GM19463 (cell line): ENCODE results near the gene C1orf159.

ENCODE experiments used
- ATAC-seq: cut with Tn5 transposase; IDR thresholded peaks from one replicate; pipeline ENCODE4 v1.9.1; 2021; ENCODE audit warnings: mild to moderate bottlenecking, moderate library complexity; ENCODE audit not compliant: unreplicated experiment

The C1orf159 gene

DNA sequence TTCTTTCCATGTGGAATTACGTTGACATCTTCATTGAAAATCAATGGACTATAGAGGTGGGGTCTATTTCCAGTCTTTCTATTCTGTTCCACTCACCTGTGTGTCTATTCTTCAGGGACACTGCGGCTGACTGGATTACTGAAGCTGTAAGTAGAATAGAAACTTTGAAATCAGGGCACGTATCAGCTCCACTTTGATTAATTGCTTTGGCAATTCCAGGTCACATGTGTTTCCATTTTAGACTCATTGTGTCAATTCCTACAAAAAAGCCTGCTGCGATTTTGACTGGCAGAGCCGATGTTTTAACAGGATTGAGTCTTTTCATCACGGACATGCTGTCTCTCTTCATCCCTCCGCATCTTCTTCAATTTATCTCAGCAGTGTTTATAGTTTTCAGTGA, 20.9 kb downstream of the C1orf159 start:
- no peak for ATAC-seq

DNA sequence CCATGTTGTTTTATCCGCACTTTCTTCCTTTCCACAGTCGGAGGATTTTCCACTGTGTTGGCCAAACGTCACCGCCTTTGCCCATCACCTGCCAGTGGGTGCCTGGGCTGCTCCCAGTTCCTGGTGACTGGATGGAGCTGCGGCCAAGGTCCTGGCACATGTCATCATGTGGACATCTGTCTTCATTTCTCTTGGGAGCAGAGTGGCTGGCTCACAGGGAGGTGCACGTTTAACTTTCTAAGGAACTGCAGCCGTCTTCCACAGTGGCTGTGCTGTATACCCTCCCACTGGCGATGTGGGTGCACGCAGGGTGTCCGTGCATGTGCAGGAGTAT, 22.3 kb downstream of the C1orf159 start:
- no peak for ATAC-seq

DNA sequence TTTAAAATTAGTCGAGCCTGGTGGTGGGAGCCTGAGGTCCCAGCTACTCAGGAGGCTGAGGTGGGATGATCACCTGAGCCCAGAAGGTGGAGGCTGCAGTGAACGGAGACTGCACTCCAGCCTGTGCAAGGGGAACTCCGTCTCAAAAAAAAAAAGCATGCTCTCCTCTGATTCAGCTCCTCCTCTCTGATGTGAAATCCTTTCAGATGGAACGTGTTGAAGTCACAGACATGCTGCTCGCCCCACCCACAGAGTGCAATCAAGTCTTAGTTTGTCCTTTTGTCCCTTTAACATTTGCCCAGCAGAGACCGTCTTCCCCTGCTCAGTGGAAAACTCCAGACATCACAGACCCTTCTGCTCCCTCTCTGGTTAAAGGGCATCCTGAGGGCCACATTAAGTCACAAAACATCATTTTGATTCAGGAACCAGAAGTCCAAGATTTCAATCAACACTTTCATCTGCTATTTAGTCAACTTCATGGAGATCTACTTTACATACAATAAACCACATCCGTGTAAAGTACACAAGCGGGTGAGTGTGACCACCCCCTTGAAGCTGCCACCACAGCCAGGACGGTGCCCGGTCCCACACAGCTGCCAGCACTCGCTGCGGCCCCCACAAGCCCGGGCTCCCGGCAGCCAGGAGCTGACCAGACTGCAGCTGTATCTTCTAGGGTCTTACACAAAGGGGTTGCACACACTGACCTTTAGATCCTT, 22.8 kb downstream of the C1orf159 start:
- ATAC-seq: no peak

GRCh38 chr1:1092149-1092855, 23.6 kb downstream of the C1orf159 start:
- ATAC-seq: no peak

GRCh38 chr1:1091344-1092148, 24.3 kb downstream of the C1orf159 start:
- ATAC-seq: no peak

GRCh38 chr1:1090424-1091343, 25.2 kb downstream of the C1orf159 start:
- ATAC-seq: no peak

- no peak for ATAC-seq
These were observed 26.0 kb downstream of the C1orf159 start for GRCh38 chr1:1089731-1090423.

DNA sequence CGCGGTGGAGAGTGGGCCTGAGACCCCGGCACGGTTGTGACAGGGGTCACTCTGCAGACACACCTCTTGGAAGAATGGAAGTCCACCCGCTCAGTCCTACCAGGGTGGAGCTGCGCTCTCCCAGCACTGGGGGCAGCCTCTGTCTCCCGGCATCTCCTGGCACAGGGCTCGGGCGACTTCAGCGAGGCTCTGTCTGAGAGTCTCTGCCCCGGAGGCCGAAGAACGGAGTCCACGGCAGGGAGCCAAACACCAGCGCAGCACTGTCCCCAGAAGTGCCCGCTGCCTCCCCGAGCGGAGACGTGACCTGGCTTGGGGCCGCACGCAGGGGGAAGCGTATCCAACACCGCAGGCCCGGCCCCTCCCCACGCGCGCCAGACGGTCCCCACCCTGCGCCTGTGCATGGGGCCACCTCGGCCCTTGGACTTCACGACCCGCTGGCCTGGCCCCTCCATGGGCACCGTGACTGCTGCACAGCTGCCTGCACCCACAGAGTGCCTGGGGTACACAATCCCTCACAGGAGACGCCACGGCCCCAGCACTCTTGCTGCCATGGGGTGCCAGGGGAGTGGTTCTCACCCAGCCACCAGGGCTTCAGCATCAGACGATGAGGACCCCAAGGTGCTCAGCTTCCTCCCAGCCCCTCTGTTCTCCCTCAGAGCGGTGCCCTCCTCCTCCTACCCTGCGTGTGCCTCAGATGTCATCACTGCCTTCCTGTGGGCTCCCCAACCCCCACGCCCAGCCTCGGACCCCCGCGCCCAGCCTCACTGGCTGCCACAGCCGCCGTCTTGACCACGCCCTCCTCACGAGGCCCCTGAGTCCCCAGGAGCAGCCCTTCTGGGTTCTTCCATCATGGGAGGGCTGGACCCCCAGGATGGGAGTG, 26.8 kb downstream of the C1orf159 start:
- ATAC-seq: no peak

- ATAC-seq: no peak
These were observed 27.7 kb downstream of the C1orf159 start for GRCh38 chr1:1088029-1088800.

- ATAC-seq: no peak
These were observed 28.4 kb downstream of the C1orf159 start for GRCh38 chr1:1087351-1088028.

- ATAC-seq: no peak
These were observed 29.0 kb downstream of the C1orf159 start for GRCh38 chr1:1086911-1087341.

DNA sequence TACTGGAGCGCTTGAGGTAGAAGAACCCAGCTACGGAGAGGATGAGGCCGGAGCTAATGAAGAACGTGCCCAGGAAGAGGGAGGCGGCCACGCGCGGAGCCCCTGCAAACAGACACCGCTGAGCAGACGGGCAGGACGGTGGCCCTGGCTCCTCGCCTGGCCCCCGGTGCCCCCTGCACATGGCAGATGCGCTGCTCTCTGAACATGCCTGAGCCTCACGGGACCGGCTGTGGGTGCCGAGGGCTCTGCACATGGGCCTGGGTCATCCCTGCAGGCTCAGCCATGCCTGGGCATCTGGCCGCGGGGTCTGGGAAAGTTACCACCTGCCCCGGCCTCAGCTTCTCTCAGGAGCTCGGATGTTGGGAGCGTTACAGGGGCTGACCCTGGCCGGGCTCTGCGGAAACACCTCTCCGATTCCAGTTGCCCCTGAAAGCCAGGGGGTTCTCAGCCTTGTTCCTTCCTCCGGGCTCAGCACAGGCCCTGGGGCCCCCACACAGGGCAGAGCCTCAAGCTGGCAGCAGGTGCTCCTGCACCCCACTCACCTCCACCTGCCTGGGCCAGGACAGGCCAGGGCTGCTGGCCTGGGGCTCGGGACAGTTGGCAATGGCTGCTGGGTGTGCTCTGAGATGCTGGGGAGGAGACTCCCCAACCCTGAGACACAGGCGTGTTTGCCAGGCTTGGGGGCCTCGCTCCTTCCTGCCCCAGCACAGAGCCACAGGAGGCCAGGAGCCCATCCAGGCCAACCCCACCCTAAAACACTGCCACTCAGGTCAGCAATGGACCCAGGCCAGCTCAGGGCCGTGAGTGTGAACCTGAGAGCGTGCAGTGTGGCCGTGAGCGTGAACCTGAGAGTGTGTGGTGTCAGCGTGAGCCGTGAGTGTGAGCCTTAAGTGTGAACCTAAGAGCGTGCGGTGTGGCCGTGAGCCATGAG, 29.7 kb downstream of the C1orf159 start:
- ATAC-seq: no peak

GRCh38 chr1:1085171-1085841, 30.6 kb downstream of the C1orf159 start:
- ATAC-seq: no peak

GRCh38 chr1:1084372-1085170, 31.3 kb downstream of the C1orf159 start:
- ATAC-seq: no peak
